Thoracic aorta (tissue), 2 donors: Measurements from ENCODE around the gene PRR3. TPM values are rescaled to one million over a fixed set of nuclear protein-coding genes. Genes with fewer than 3 reads are reported as not detected.
A peak's percentile ranks its signal among the peaks of the same experiment; 100 is the strongest.

Experiments
- ATAC-seq: fragments of 150-250 bp; one replicate; pipeline ENCODE4 v1.8.0; 2017; ENCODE audit warnings: low read depth; ENCODE audit not compliant: insufficient number of reproducible peaks, low FRiP score
- DNase-seq: peaks from one replicate; pipeline ENCODE4 v3.0.0-alpha.2; 2020; ENCODE audit warnings: low spot score
- H3K27ac ChIP-seq, 2 donors: fragments of 200-600 bp; sonication (generic); 1 replicate in 1 of 2; 2 replicates in 1 of 2; pipeline ENCODE4 v1.5.1; 2016; ENCODE audit warnings: mild to moderate bottlenecking in 2 of 2, moderate library complexity in 2 of 2
- H3K27me3 ChIP-seq: fragments of 200-600 bp; sonication (generic); replicated peaks from 2 replicates; pipeline ENCODE4 v1.6.0; 2016; ENCODE audit warnings: mild to moderate bottlenecking; ENCODE audit not compliant: insufficient read depth
- H3K36me3 ChIP-seq: fragments of 200-600 bp; sonication (generic); one replicate; pipeline ENCODE4 v1.5.1; 2016
- H3K4me1 ChIP-seq, 2 donors: fragments of 200-600 bp; sonication (generic); 1 replicate in 1 of 2; 2 replicates in 1 of 2; pipeline versions ENCODE4 v1.5.1 to v1.6.0; 2016; ENCODE audit warnings: low read depth in 2 of 2, mild to moderate bottlenecking in 1 of 2; ENCODE audit not compliant: control insufficient read depth in 1 of 2
- H3K4me3 ChIP-seq: fragments of 200-600 bp; sonication (generic); 2 replicates; pipeline ENCODE4 v1.5.1; 2016; ENCODE audit warnings: mild to moderate bottlenecking
- H3K9me3 ChIP-seq: fragments of 200-600 bp; sonication (generic); 2 replicates; pipeline ENCODE4 v1.5.1; 2016
- total RNA-seq, 2 donors: library from RNA; depleted of rRNA; stranded (reverse); fragments of >200 nt; gene quantifications; one replicate each; pipeline versions ENCODE4 v1.1.0 to v1.2.3, GENCODE V29; 2016
- TF ChIP-seq, protein P1 (sequence below): fragments of 200-600 bp; sonication (generic); IDR thresholded peaks from one replicate; pipeline ENCODE4 v1.5.1; 2019; ENCODE audit warnings: antibody characterized with exemption

The PRR3 gene
- total RNA-seq, 2 donors from 2014 or later, result 4.2 to 10.4 TPM

DNA sequence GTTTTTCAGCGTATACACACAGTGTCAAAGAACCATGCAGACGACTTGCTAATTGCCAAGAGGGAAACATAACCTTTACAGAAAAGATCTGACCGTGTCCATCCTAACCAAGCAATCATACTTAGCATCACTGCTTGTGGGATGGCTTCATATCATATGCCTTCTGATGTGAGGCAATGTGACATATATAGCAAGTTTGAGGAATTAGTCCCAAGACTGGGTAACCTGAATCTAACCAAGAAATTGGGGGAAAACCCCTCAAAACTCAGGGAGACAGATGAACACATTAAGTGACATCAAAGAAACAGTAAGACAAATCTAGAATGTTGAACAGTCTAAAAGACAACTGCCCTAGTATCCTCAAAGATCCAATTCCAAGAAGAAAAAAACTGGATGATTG, 19.2 kb upstream of the PRR3 start:
- Histone ChIP-seq H3K27me3 (no peaks in the 10 kb centered on the region), H3K27ac (no peak overlapping the region), H3K36me3 (no peaks in the 10 kb centered on the region), H3K9me3 (no peaks in the 10 kb centered on the region), H3K4me1 (peaks cover 0 to 8% of the 10 kb centered on the region in 2 donors), H3K4me3 (no peak overlapping the region)
- ATAC-seq (no peak), DNase-seq (no peak)
- TF ChIP-seq, protein P1, sequence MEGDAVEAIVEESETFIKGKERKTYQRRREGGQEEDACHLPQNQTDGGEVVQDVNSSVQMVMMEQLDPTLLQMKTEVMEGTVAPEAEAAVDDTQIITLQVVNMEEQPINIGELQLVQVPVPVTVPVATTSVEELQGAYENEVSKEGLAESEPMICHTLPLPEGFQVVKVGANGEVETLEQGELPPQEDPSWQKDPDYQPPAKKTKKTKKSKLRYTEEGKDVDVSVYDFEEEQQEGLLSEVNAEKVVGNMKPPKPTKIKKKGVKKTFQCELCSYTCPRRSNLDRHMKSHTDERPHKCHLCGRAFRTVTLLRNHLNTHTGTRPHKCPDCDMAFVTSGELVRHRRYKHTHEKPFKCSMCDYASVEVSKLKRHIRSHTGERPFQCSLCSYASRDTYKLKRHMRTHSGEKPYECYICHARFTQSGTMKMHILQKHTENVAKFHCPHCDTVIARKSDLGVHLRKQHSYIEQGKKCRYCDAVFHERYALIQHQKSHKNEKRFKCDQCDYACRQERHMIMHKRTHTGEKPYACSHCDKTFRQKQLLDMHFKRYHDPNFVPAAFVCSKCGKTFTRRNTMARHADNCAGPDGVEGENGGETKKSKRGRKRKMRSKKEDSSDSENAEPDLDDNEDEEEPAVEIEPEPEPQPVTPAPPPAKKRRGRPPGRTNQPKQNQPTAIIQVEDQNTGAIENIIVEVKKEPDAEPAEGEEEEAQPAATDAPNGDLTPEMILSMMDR, result no peak

GRCh38 chr6:30541515-30542403, 15.3 kb upstream of the PRR3 start:
- TF ChIP-seq, protein P1, result peak; percentile 94
- H3K27me3 ChIP-seq, result no peaks in the 10 kb centered on the region
- H3K36me3 ChIP-seq, result peaks cover 10% of the 10 kb centered on the region
- ATAC-seq, result no peak
- no peaks in the 10 kb centered on the region for H3K9me3 ChIP-seq
- no peak overlapping the region for H3K27ac ChIP-seq
- peak overlapping the region; percentile 61 for H3K4me3 ChIP-seq
- peaks cover 0 to 8% of the 10 kb centered on the region in 2 donors for H3K4me1 ChIP-seq
- DNase-seq, result no peak

- H3K4me3 ChIP-seq, result no peak overlapping the region
- TF ChIP-seq, protein P1, result no peak
- H3K9me3 ChIP-seq, result no peaks in the 10 kb centered on the region
- H3K36me3 ChIP-seq, result peaks cover 14% of the 10 kb centered on the region
- DNase-seq (no peak), ATAC-seq (no peak)
- no peak overlapping the region for H3K27ac ChIP-seq
- H3K27me3 ChIP-seq, result no peaks in the 10 kb centered on the region
- H3K4me1 ChIP-seq, result peaks cover 0 to 8% of the 10 kb centered on the region in 2 donors
Measured at GRCh38 chr6:30542404-30542725, 14.7 kb upstream of the PRR3 start.

- TF ChIP-seq, protein P1, result no peak
- no peaks in the 10 kb centered on the region for H3K27me3 ChIP-seq
- no peak overlapping the region for H3K4me3 ChIP-seq
- H3K36me3 ChIP-seq, result peaks cover 17% of the 10 kb centered on the region
- H3K9me3 ChIP-seq, result no peaks in the 10 kb centered on the region
- ATAC-seq (no peak), DNase-seq (no peak)
- peaks cover 0 to 8% of the 10 kb centered on the region in 2 donors for H3K4me1 ChIP-seq
- H3K27ac ChIP-seq, result no peak overlapping the region
Measured at GRCh38 chr6:30542915-30543314, 14.2 kb upstream of the PRR3 start.

- Histone ChIP-seq H3K9me3 (no peaks in the 10 kb centered on the region), H3K36me3 (peaks cover 21% of the 10 kb centered on the region), H3K27me3 (no peaks in the 10 kb centered on the region), H3K4me3 (no peak overlapping the region), H3K4me1 (peaks cover 0 to 8% of the 10 kb centered on the region in 2 donors), H3K27ac (no peak overlapping the region)
- DNase-seq (no peak), ATAC-seq (no peak)
- TF ChIP-seq, protein P1, result no peak
Measured at GRCh38 chr6:30543821-30544220, 13.3 kb upstream of the PRR3 start.
